K562 (cell line): ENCODE measurements around the gene PCP2. TPM values are rescaled to one million over a fixed set of nuclear protein-coding genes. Genes with fewer than 3 reads are reported as not detected.

Experiments
- AFF1 ChIP-seq, 2 experiments: fragments of 450-650 bp; IDR thresholded peaks; 2 replicates each; pipeline ENCODE4 v1.6.1; 2018; ENCODE audit warnings: mild to moderate bottlenecking in 2 of 2, low read depth in 1 of 2; ENCODE audit not compliant: partially characterized antibody in 2 of 2
- BHLHE40 ChIP-seq: IDR thresholded peaks from 2 replicates; pipeline ENCODE4 v1.6.1; 2011; ENCODE audit warnings: low read length, improper control_type of control experiment
- BRD4 ChIP-seq: fragments of 200-600 bp; sonication (generic); IDR thresholded peaks from 2 replicates; pipeline ENCODE4 v1.6.1; 2017; ENCODE audit warnings: inconsistent platforms
- COPS2 ChIP-seq: fragments of 450-650 bp; conservative IDR thresholded peaks from 2 replicates; pipeline ENCODE4 v1.6.1; 2016; ENCODE audit warnings: mild to moderate bottlenecking, moderate library complexity
- CREM ChIP-seq: IDR thresholded peaks from 2 replicates; pipeline ENCODE4 v1.6.1; 2014; ENCODE audit warnings: antibody characterized with exemption, low read depth
- E4F1 ChIP-seq: fragments of 250-450 bp; sonication (Bioruptor Pico); IDR thresholded peaks from 2 replicates; pipeline ENCODE4 v1.5.0; 2021; ENCODE audit warnings: mild to moderate bottlenecking, borderline replicate concordance
- HNRNPUL1 ChIP-seq: fragments of 200-400 bp; formaldehyde crosslinking; IDR thresholded peaks from 2 replicates; pipeline ENCODE4 v1.6.1; 2017; ENCODE audit warnings: low read length
- IRF2 ChIP-seq: sonication (generic); formaldehyde crosslinking; IDR thresholded peaks from 2 replicates; pipeline ENCODE4 v1.8.1; 2022; ENCODE audit warnings: mild to moderate bottlenecking, missing genetic modification reagents
- MBD2 ChIP-seq: sonication (generic); IDR thresholded peaks from 2 replicates; pipeline ENCODE4 v1.6.1; 2016; ENCODE audit warnings: low read depth, borderline replicate concordance
- MEIS2 ChIP-seq: fragments of 450-650 bp; IDR thresholded peaks from 2 replicates; pipeline ENCODE4 v1.6.1; 2014; ENCODE audit warnings: mild to moderate bottlenecking; ENCODE audit not compliant: partially characterized antibody
- MTA3 ChIP-seq: fragments of 450-650 bp; formaldehyde crosslinking; IDR thresholded peaks from 2 replicates; pipeline ENCODE4 v1.6.1; 2017; ENCODE audit warnings: mild to moderate bottlenecking, borderline replicate concordance
- PHF8 ChIP-seq: fragments of 200-600 bp; sonication (generic); IDR thresholded peaks from 2 replicates; pipeline ENCODE4 v1.6.1; 2012; ENCODE audit warnings: mixed run types, mild to moderate bottlenecking, inconsistent platforms, low read length, moderate library complexity, borderline replicate concordance
- POLR3G ChIP-seq: IDR thresholded peaks from 2 replicates; pipeline ENCODE4 v1.6.1; 2011; ENCODE audit not compliant: insufficient read length, insufficient replicate concordance; ENCODE audit errors: extremely low read depth
- SMC3 ChIP-seq: conservative IDR thresholded peaks from 2 replicates; pipeline ENCODE4 v1.6.1; 2011; ENCODE audit warnings: low read depth, low read length, improper control_type of control experiment; ENCODE audit not compliant: insufficient read depth
- TOE1 ChIP-seq, 2 experiments: fragments of 450-650 bp in 1 of 2; sonication (generic) in 1 of 2; formaldehyde crosslinking in 1 of 2; IDR thresholded peaks; 2 replicates each; pipeline versions ENCODE4 v1.7.1 to v1.8.0; 2016 to 2022; ENCODE audit warnings: borderline replicate concordance in 2 of 2, mild to moderate bottlenecking in 2 of 2, antibody characterized with exemption in 1 of 2, inconsistent platforms in 1 of 2, low read depth in 1 of 2, missing genetic modification reagents in 1 of 2, moderate library complexity in 1 of 2
- ZNF354B ChIP-seq: fragments of 250-450 bp; sonication (Bioruptor Pico); IDR thresholded peaks from 2 replicates; pipeline ENCODE4 v1.4.0; 2020
- ZNF408 ChIP-seq: fragments of 250-450 bp; sonication (Bioruptor Pico); IDR thresholded peaks from 2 replicates; pipeline ENCODE4 v1.4.0; 2020; ENCODE audit warnings: low read depth, mild to moderate bottlenecking, moderate library complexity
- ZNF57 ChIP-seq: fragments of 450-650 bp; formaldehyde crosslinking; IDR thresholded peaks from 2 replicates; pipeline ENCODE4 v1.4.0; 2020; ENCODE audit warnings: mild to moderate bottlenecking, moderate library complexity
- ZNF695 ChIP-seq: fragments of 450-650 bp; formaldehyde crosslinking; IDR thresholded peaks from 2 replicates; pipeline ENCODE4 v1.4.0; 2020; ENCODE audit warnings: mild to moderate bottlenecking, moderate library complexity
- polyA plus RNA-seq, 8 experiments: library from polyadenylated mRNA; depleted of rRNA in 4 of 8; stranded (reverse) in 5 of 8; unstranded in 3 of 8; fragments of >200 nt; fragmentation: Nextera tagmentation in 2 of 8; fragmentation: Illumina TruSeq in 1 of 8; extraction: Ambion mirVana in 2 of 8; extraction: Trizol in 1 of 8; gene quantifications; 2 replicates each; pipeline versions ENCODE4 v1.2.1 to v1.2.3, GENCODE V29; 2011 to 2014; ENCODE audit warnings: inconsistent platforms in 1 of 8, missing spikeins in 1 of 8
- total RNA-seq, 7 experiments: library from RNA; depleted of rRNA in 6 of 7; stranded (reverse); fragments of >200 nt in 6 of 7; fragmentation: Illumina TruSeq in 2 of 7; extraction: Trizol in 2 of 7; gene quantifications; 2 replicates each; pipeline versions ENCODE4 v1.2.1 to v1.2.3, GENCODE V29; 2011 to 2021; ENCODE audit warnings: low replicate concordance in 1 of 7
- TF ChIP-seq, protein P1 (sequence below): fragments of 450-650 bp; formaldehyde crosslinking; IDR thresholded peaks from 2 replicates; pipeline ENCODE4 v1.4.0; 2020; ENCODE audit warnings: mild to moderate bottlenecking, mixed read lengths

PCP2 gene
- total and polyA plus RNA-seq, 9 of the 15 experiments (the other 6 are each of a cell fraction or from before 2014, with no cell fraction given) = 0.17 to 1.3 (median 0.49) TPM; not detected in 3

GRCh38 chr19:7678971-7679751, 45.6 kb upstream of the PCP2 start (continued):
- TF ChIP-seq E4F1 (CRISPR knock-in tag) (no peak), ZNF408 (CRISPR knock-in tag) (no peak), BRD4 (no peak), ZNF354B (no peak), AFF1 (IDR thresholded peaks at IDR 0.05; ENCODE audit: low read depth in 1 of 2, partially characterized antibody in 2 of 2) (no peak), MTA3 (no peak), POLR3G (no peak), IRF2 (CRISPR knock-in tag) (no peak), HNRNPUL1 (no peak), BHLHE40 (peak; percentile 59), CREM (0 out of 2 replicates have a peak, but pooled peaks have one; percentile 6), MBD2 (no peak), ZNF57 (no peak), SMC3 (0 out of 2 replicates have a peak, but pooled peaks have one; percentile 27), TOE1 (IDR thresholded peaks at IDR 0.05; ENCODE audit: borderline replicate concordance) (peak; percentile 80), TOE1 (CRISPR knock-in tag; IDR thresholded peaks at IDR 0.05; ENCODE audit: borderline replicate concordance, low read depth) (no peak), COPS2 (no peak), PHF8 (no peak), MEIS2 (peak; percentile 38), ZNF695 (CRISPR knock-in tag) (no peak)
- TF ChIP-seq, protein P1, sequence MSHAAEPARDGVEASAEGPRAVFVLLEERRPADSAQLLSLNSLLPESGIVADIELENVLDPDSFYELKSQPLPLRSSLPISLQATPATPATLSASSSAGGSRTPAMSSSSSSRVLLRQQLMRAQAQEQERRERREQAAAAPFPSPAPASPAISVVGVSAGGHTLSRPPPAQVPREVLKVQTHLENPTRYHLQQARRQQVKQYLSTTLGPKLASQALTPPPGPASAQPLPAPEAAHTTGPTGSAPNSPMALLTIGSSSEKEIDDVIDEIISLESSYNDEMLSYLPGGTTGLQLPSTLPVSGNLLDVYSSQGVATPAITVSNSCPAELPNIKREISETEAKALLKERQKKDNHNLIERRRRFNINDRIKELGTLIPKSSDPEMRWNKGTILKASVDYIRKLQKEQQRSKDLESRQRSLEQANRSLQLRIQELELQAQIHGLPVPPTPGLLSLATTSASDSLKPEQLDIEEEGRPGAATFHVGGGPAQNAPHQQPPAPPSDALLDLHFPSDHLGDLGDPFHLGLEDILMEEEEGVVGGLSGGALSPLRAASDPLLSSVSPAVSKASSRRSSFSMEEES = peak; percentile 89
